HL-60 (cell line): Measurements from ENCODE around the gene GATM.

ENCODE experiments used
- DNase-seq, 2 experiments: peaks; one replicate each; pipeline ENCODE4 v3.0.0-alpha.2; 2010 to 2020; ENCODE audit warnings: low read depth in 1 of 2, low spot score in 1 of 2
- H3K27ac ChIP-seq: fragments of 250-450 bp; sonication (Bioruptor Pico); replicated peaks from 2 replicates; pipeline ENCODE4 v1.5.1; 2020; ENCODE audit warnings: mild to moderate bottlenecking, moderate library complexity
- H3K27me3 ChIP-seq: fragments of 250-450 bp; sonication (Bioruptor Pico); 2 replicates; pipeline ENCODE4 v1.5.1; 2021; ENCODE audit warnings: mild to moderate bottlenecking, moderate library complexity; ENCODE audit not compliant: insufficient read depth, poor library complexity, severe bottlenecking
- H3K4me3 ChIP-seq: replicated peaks from 2 replicates; pipeline ENCODE4 v1.5.1; 2011; ENCODE audit warnings: mild to moderate bottlenecking, control low read depth, low read length; ENCODE audit not compliant: insufficient read depth
- CTCF ChIP-seq: IDR thresholded peaks from one replicate; pipeline ENCODE4 v1.5.1; 2011; ENCODE audit warnings: low read length, control low read depth, inconsistent platforms; ENCODE audit not compliant: insufficient read depth
- GABPA ChIP-seq: IDR thresholded peaks from 2 replicates; pipeline ENCODE4 v1.6.1; 2012; ENCODE audit warnings: low read depth
- POLR2AphosphoS5 ChIP-seq: IDR thresholded peaks from 2 replicates; pipeline ENCODE4 v1.6.1; 2012; ENCODE audit warnings: low read depth
- REST ChIP-seq: IDR thresholded peaks from 2 replicates; pipeline ENCODE4 v1.6.1; 2012; ENCODE audit warnings: low read depth; ENCODE audit not compliant: insufficient replicate concordance
- SPI1 ChIP-seq: IDR thresholded peaks from 2 replicates; pipeline ENCODE4 v1.6.1; 2012; ENCODE audit warnings: low read depth, mild to moderate bottlenecking, borderline replicate concordance

Gene GATM

DNA sequence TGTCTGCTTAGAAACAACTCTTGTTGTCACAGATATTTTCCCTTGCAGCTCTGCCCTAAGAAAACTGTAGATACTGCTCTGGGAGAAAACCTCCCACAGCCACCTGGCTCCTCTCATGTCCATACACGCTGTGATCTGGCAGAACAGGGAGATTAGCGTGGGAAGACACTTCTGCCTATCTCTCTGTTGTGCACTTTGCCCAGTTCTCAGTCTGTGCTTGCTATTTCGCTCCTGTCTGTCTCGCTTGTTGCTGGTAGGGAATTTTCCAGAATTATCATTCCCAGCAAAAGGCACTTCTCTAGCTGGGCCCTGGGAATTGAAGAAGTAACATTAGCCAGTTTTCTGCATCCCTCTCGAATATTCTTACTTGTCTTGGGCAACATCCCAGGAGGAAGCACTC is 8.1 kb upstream of the GATM start:
- no peak for DNase-seq
- no peak overlapping the region for H3K27ac ChIP-seq
- TF ChIP-seq GABPA (no peak), POLR2AphosphoS5 (no peak), SPI1 (no peak), CTCF (no peak), REST (no peak)

DNA sequence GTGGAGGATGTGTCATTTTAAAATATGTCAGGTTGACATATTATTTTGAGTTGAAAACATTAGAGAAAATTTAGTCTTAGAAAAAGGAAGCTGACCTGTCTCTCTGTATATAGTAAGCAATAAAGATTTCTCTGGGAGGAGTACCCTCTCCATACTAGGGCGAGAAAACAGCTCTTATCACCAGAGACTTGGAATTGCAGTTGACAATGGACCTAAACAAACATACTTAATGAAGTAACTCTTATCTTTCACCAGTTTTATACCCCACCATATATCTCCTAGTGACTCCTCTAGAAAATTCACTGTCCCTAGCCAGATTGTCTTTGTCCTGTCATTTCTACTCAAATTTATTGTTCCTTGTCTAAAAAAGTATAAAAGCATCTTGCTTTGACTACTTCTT is 7.2 kb upstream of the GATM start:
- no peak overlapping the region for H3K27ac ChIP-seq
- no peak overlapping the region for H3K4me3 ChIP-seq

More for the DNA sequence above, 8.1 kb upstream of the GATM start:
- Histone ChIP-seq H3K27me3 (peaks cover 18% of the 10 kb centered on the region), H3K4me3 (no peak overlapping the region)

GRCh38 chr15:45384700-45385099 is 6.4 kb upstream of the GATM start:
- TF ChIP-seq CTCF (no peak), GABPA (no peak), SPI1 (no peak), REST (no peak), POLR2AphosphoS5 (no peak)
- Histone ChIP-seq H3K27me3 (peaks cover 30% of the 10 kb centered on the region), H3K27ac (no peak overlapping the region), H3K4me3 (no peak overlapping the region)
- no peak for DNase-seq

More for the DNA sequence above, 7.2 kb upstream of the GATM start:
- TF ChIP-seq CTCF (no peak), SPI1 (no peak), POLR2AphosphoS5 (no peak), GABPA (no peak), REST (no peak)
- H3K27me3 ChIP-seq, result peaks cover 25% of the 10 kb centered on the region
- no peak for DNase-seq
